IMR-90 (cell line): ENCODE data around the gene ALOXE3.
"Not testable (repeated sequence)": the region's sequence is repeated elsewhere in the genome, so short reads cannot be mapped to it uniquely, and the experiment has no call there.

ENCODE experiments used
- CEBPB ChIP-seq: IDR thresholded peaks from 2 replicates; pipeline ENCODE4 v1.6.1; 2012; ENCODE audit warnings: low read depth, low read length, improper control_type of control experiment
- CHD1 ChIP-seq: IDR thresholded peaks from 2 replicates; pipeline ENCODE4 v1.6.1; 2012; ENCODE audit warnings: low read depth, low read length, improper control_type of control experiment
- POLR2A ChIP-seq: IDR thresholded peaks from 2 replicates; pipeline ENCODE4 v1.6.1; 2012; ENCODE audit warnings: mild to moderate bottlenecking, low read depth, low read length
- RAD21 ChIP-seq: IDR thresholded peaks from 2 replicates; pipeline ENCODE4 v1.6.1; 2012; ENCODE audit warnings: low read length, improper control_type of control experiment
- RFX5 ChIP-seq: IDR thresholded peaks from 2 replicates; pipeline ENCODE4 v1.8.0; 2012; ENCODE audit warnings: low read depth, mild to moderate bottlenecking, low read length, moderate library complexity
- SMC3 ChIP-seq: fragments of 150-350 bp; IDR thresholded peaks from 2 replicates; pipeline ENCODE4 v1.6.1; 2016; ENCODE audit warnings: low read depth, mild to moderate bottlenecking, antibody characterized with exemption, low read length, moderate library complexity
- TF ChIP-seq, protein P1 (sequence below): conservative IDR thresholded peaks from 2 replicates; pipeline ENCODE4 v1.5.1; 2012; ENCODE audit warnings: mild to moderate bottlenecking, low read depth, low read length, improper control_type of control experiment

GRCh38 chr17:8061851-8062250, 56.5 kb downstream of the ALOXE3 start:
- TF ChIP-seq, protein P1, sequence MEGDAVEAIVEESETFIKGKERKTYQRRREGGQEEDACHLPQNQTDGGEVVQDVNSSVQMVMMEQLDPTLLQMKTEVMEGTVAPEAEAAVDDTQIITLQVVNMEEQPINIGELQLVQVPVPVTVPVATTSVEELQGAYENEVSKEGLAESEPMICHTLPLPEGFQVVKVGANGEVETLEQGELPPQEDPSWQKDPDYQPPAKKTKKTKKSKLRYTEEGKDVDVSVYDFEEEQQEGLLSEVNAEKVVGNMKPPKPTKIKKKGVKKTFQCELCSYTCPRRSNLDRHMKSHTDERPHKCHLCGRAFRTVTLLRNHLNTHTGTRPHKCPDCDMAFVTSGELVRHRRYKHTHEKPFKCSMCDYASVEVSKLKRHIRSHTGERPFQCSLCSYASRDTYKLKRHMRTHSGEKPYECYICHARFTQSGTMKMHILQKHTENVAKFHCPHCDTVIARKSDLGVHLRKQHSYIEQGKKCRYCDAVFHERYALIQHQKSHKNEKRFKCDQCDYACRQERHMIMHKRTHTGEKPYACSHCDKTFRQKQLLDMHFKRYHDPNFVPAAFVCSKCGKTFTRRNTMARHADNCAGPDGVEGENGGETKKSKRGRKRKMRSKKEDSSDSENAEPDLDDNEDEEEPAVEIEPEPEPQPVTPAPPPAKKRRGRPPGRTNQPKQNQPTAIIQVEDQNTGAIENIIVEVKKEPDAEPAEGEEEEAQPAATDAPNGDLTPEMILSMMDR, result not testable (repeated sequence)
- not testable (repeated sequence) for TF ChIP-seq CEBPB, SMC3, CHD1, RAD21, RFX5, POLR2A
